ENCODE measurements around the gene LDLRAD4.

The LDLRAD4 gene

GRCh38 chr18:13428319-13428718 is 209.8 kb downstream of the LDLRAD4 start:
- TF ChIP-seq, protein P1, sequence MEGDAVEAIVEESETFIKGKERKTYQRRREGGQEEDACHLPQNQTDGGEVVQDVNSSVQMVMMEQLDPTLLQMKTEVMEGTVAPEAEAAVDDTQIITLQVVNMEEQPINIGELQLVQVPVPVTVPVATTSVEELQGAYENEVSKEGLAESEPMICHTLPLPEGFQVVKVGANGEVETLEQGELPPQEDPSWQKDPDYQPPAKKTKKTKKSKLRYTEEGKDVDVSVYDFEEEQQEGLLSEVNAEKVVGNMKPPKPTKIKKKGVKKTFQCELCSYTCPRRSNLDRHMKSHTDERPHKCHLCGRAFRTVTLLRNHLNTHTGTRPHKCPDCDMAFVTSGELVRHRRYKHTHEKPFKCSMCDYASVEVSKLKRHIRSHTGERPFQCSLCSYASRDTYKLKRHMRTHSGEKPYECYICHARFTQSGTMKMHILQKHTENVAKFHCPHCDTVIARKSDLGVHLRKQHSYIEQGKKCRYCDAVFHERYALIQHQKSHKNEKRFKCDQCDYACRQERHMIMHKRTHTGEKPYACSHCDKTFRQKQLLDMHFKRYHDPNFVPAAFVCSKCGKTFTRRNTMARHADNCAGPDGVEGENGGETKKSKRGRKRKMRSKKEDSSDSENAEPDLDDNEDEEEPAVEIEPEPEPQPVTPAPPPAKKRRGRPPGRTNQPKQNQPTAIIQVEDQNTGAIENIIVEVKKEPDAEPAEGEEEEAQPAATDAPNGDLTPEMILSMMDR (IDR thresholded peaks at IDR 0.05; ENCODE audit: insufficient read depth, low read depth, low read length, missing control alignments) = no peak
- H3K4me3 ChIP-seq (ENCODE audit: low read length) = no peak overlapping the region
- DNase-seq (ENCODE audit: low read depth) = no peak

GRCh38 chr18:13429016-13429415 is 210.5 kb downstream of the LDLRAD4 start:
- TF ChIP-seq, protein P1 (IDR thresholded peaks at IDR 0.05; ENCODE audit: insufficient read depth, low read depth, low read length, missing control alignments) = no peak
- DNase-seq (ENCODE audit: low read depth) = no peak

GRCh38 chr18:13429884-13430510 is 211.4 kb downstream of the LDLRAD4 start:
- no peak overlapping the region for H3K4me3 ChIP-seq (ENCODE audit: low read length)
- TF ChIP-seq, protein P1 (IDR thresholded peaks at IDR 0.05; ENCODE audit: insufficient read depth, low read depth, low read length, missing control alignments) = no peak
- DNase-seq (ENCODE audit: low read depth) = no peak

More at GRCh38 chr18:13429016-13429415, 210.5 kb downstream of the LDLRAD4 start:
- no peak overlapping the region for H3K4me3 ChIP-seq (ENCODE audit: low read length)

DNA sequence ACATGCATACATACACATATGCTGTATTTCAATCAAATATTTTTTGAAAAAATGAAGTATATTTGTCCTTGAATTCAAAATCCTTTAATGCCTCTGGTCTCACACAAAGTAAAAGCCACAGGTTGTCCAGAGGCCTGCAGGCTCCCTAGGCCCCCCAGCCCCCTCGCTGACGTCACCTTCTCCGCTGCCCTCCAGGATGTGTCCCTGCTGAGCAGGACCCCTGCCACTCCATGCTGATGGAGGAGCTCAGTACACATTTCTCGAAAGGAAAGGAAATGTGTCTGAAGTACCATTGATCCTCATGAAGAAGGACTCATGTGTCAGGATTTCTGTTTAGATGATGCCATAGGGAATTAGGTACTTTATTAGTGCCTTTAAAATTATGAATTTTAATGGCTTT is 212.1 kb downstream of the LDLRAD4 start:
- H3K4me3 ChIP-seq (ENCODE audit: low read length) = no peak overlapping the region
- TF ChIP-seq, protein P1 (IDR thresholded peaks at IDR 0.05; ENCODE audit: insufficient read depth, low read depth, low read length, missing control alignments) = no peak
- no peak for DNase-seq (ENCODE audit: low read depth)

GRCh38 chr18:13431886-13432285 is 213.3 kb downstream of the LDLRAD4 start:
- no peak overlapping the region for H3K4me3 ChIP-seq (ENCODE audit: low read length)
- TF ChIP-seq, protein P1 (IDR thresholded peaks at IDR 0.05; ENCODE audit: insufficient read depth, low read depth, low read length, missing control alignments) = no peak
- no peak for DNase-seq (ENCODE audit: low read depth)

- no peak overlapping the region for H3K4me3 ChIP-seq (ENCODE audit: low read length)
- TF ChIP-seq, protein P1 (IDR thresholded peaks at IDR 0.05; ENCODE audit: insufficient read depth, low read depth, low read length, missing control alignments) = no peak
- DNase-seq (ENCODE audit: low read depth) = no peak
Measured at GRCh38 chr18:13433125-13433524, 214.6 kb downstream of the LDLRAD4 start.

DNA sequence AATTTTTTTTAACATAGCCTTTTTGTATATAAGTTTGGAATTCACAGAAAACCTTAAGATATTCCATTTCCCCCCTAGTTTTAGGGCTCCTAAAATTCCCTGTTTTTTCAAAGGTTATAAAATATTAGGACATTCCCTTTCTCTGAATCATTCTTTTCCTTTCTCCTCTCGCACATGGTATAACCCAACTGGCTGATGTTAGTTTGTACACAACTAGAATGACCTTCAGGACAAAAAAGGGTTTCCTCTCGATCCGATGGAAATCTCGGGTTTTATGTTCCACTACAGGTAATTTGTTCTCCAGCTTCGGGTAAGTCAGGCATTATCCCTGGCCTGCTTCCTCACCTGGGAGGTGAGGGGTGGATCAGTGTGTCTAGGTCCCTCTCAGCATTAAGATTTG is 215.1 kb downstream of the LDLRAD4 start:
- no peak overlapping the region for H3K4me3 ChIP-seq (ENCODE audit: low read length)
- no peak for DNase-seq (ENCODE audit: low read depth)
- TF ChIP-seq, protein P1 (IDR thresholded peaks at IDR 0.05; ENCODE audit: insufficient read depth, low read depth, low read length, missing control alignments) = no peak

All from epithelial cell of esophagus (primary cell).